Liver (tissue), 3 donors: ENCODE measurements around the gene STAB1.

ENCODE experiments used
- ATF3 ChIP-seq: IDR thresholded peaks from 2 replicates; pipeline ENCODE4 v1.6.1; 2016; ENCODE audit warnings: antibody characterized with exemption
- CTCF ChIP-seq: fragments of 150-350 bp; IDR thresholded peaks from 2 replicates; pipeline ENCODE4 v1.5.1; 2017; ENCODE audit warnings: improper control_type of control experiment, low read depth, low read length; ENCODE audit not compliant: missing input control
- FOXA1 ChIP-seq: IDR thresholded peaks from 2 replicates; pipeline ENCODE4 v1.6.1; 2016; ENCODE audit warnings: antibody characterized with exemption
- GABPA ChIP-seq, 2 donors: IDR thresholded peaks in 1 of 2; conservative IDR thresholded peaks in 1 of 2; 2 replicates each; pipeline ENCODE4 v1.6.1; 2016; ENCODE audit warnings: antibody characterized with exemption in 2 of 2, mild to moderate bottlenecking in 1 of 2, moderate library complexity in 1 of 2
- JUND ChIP-seq, 2 donors: IDR thresholded peaks; 2 replicates each; pipeline ENCODE4 v1.6.1; 2016; ENCODE audit warnings: antibody characterized with exemption in 2 of 2
- MAX ChIP-seq: IDR thresholded peaks from 2 replicates; pipeline ENCODE4 v1.6.1; 2016; ENCODE audit warnings: antibody characterized with exemption
- NR2F2 ChIP-seq: IDR thresholded peaks from 2 replicates; pipeline ENCODE4 v1.6.1; 2016; ENCODE audit warnings: antibody characterized with exemption
- RAD21 ChIP-seq, 2 donors: IDR thresholded peaks; 2 replicates each; pipeline ENCODE4 v1.6.1; 2016; ENCODE audit warnings: antibody characterized with exemption in 2 of 2, mild to moderate bottlenecking in 2 of 2
- REST ChIP-seq: IDR thresholded peaks from 2 replicates; pipeline ENCODE4 v1.6.1; 2016; ENCODE audit warnings: antibody characterized with exemption, mild to moderate bottlenecking
- SP1 ChIP-seq: IDR thresholded peaks from 2 replicates; pipeline ENCODE4 v1.6.1; 2018; ENCODE audit warnings: antibody characterized with exemption, mild to moderate bottlenecking
- TAF1 ChIP-seq: conservative IDR thresholded peaks from 2 replicates; pipeline ENCODE4 v1.6.1; 2016; ENCODE audit warnings: antibody characterized with exemption, mild to moderate bottlenecking
- YY1 ChIP-seq: IDR thresholded peaks from 2 replicates; pipeline ENCODE4 v1.6.1; 2016; ENCODE audit warnings: antibody characterized with exemption, mild to moderate bottlenecking
- ZBTB33 ChIP-seq: IDR thresholded peaks from 2 replicates; pipeline ENCODE4 v1.6.1; 2016; ENCODE audit warnings: antibody characterized with exemption
- donor health status: healthy.
- donor health status: healthy.

GRCh38 chr3:52515192-52515591, 20.1 kb downstream of the STAB1 start:
- no peak for TF ChIP-seq TAF1
- TF ChIP-seq CTCF: no peak
- no peak for TF ChIP-seq MAX
- TF ChIP-seq FOXA1: no peak
- no peak for TF ChIP-seq REST
- TF ChIP-seq GABPA (IDR thresholded peaks at IDR 0.05 in 1 of 2, conservative IDR thresholded peaks at IDR 0.05 in 1 of 2): no peak
- TF ChIP-seq RAD21 (IDR thresholded peaks at IDR 0.05): no peak
- no peak for TF ChIP-seq SP1
- no peak for TF ChIP-seq ATF3
- no peak for TF ChIP-seq ZBTB33
- TF ChIP-seq YY1: no peak
- TF ChIP-seq NR2F2: no peak
- TF ChIP-seq JUND (IDR thresholded peaks at IDR 0.05): no peak
